K562 (cell line): ENCODE data around the gene IGFBPL1. TPM values are rescaled to one million over a fixed set of nuclear protein-coding genes. Genes with fewer than 3 reads are reported as not detected.
A peak's percentile ranks its signal among the peaks of the same experiment; 100 is the strongest.

Source experiments
- ARID3A ChIP-seq: IDR thresholded peaks from 2 replicates; pipeline ENCODE4 v1.6.1; 2012; ENCODE audit warnings: low read depth, low read length, improper control_type of control experiment, borderline replicate concordance
- CHD1 ChIP-seq: fragments of 200-600 bp; sonication (generic); IDR thresholded peaks from one replicate; pipeline ENCODE4 v1.6.1; 2012; ENCODE audit warnings: mild to moderate bottlenecking, moderate library complexity, low read length, inconsistent platforms
- L3MBTL2 ChIP-seq: fragments of 450-650 bp; IDR thresholded peaks from 2 replicates; pipeline ENCODE4 v1.6.1; 2016; ENCODE audit warnings: mild to moderate bottlenecking, moderate library complexity
- MAFF ChIP-seq: IDR thresholded peaks from 2 replicates; pipeline ENCODE4 v1.6.1; 2012; ENCODE audit warnings: low read length, improper control_type of control experiment
- MAFK ChIP-seq: IDR thresholded peaks from 2 replicates; pipeline ENCODE4 v1.6.1; 2011; ENCODE audit warnings: low read length, improper control_type of control experiment
- MAZ ChIP-seq, 2 experiments: fragments of 450-650 bp in 1 of 2; sonication (generic) in 1 of 2; formaldehyde crosslinking; IDR thresholded peaks in 1 of 2; conservative IDR thresholded peaks in 1 of 2; 2 replicates each; pipeline versions ENCODE4 v1.4.0 to v1.5.0; 2020; ENCODE audit warnings: mild to moderate bottlenecking in 1 of 2, missing genetic modification reagents in 1 of 2
- MCM2 ChIP-seq: fragments of 450-650 bp; IDR thresholded peaks from 2 replicates; pipeline ENCODE4 v1.6.1; 2017; ENCODE audit warnings: low read depth, mild to moderate bottlenecking
- PYGO2 ChIP-seq: fragments of 450-650 bp; IDR thresholded peaks from 2 replicates; pipeline ENCODE4 v1.6.1; 2016; ENCODE audit warnings: mild to moderate bottlenecking, missing genetic modification characterization, moderate library complexity, missing compliant biosample characterization
- SMAD3 ChIP-seq: fragments of 450-650 bp; formaldehyde crosslinking; conservative IDR thresholded peaks from 2 replicates; pipeline ENCODE4 v1.4.0; 2020; ENCODE audit warnings: mild to moderate bottlenecking
- SOX6 ChIP-seq: fragments of 450-650 bp; IDR thresholded peaks from 2 replicates; pipeline ENCODE4 v1.6.1; 2014; ENCODE audit warnings: mild to moderate bottlenecking
- TBP ChIP-seq: optimal IDR thresholded peaks from 2 replicates; pipeline ENCODE3; 2011; ENCODE audit warnings: low read depth, low read length, improper control_type of control experiment
- ZNF24 ChIP-seq: fragments of 450-650 bp; IDR thresholded peaks from 2 replicates; pipeline ENCODE4 v1.6.1; 2016
- ZNF75A ChIP-seq: fragments of 450-650 bp; formaldehyde crosslinking; IDR thresholded peaks from 2 replicates; pipeline ENCODE4 v1.4.0; 2020; ENCODE audit warnings: mild to moderate bottlenecking
- ZNF766 ChIP-seq: fragments of 200-800 bp; sonication (Bioruptor generic); conservative IDR thresholded peaks from 2 replicates; pipeline ENCODE4 v1.6.1; 2016; ENCODE audit warnings: missing genetic modification characterization, missing compliant biosample characterization
- polyA plus RNA-seq, 8 experiments: library from polyadenylated mRNA; depleted of rRNA in 4 of 8; stranded (reverse) in 5 of 8; unstranded in 3 of 8; fragments of >200 nt; fragmentation: Nextera tagmentation in 2 of 8; fragmentation: Illumina TruSeq in 1 of 8; extraction: Ambion mirVana in 2 of 8; extraction: Trizol in 1 of 8; gene quantifications; 2 replicates each; pipeline versions ENCODE4 v1.2.1 to v1.2.3, GENCODE V29; 2011 to 2014; ENCODE audit warnings: inconsistent platforms in 1 of 8, missing spikeins in 1 of 8
- total RNA-seq, 7 experiments: library from RNA; depleted of rRNA in 6 of 7; stranded (reverse); fragments of >200 nt in 6 of 7; fragmentation: Illumina TruSeq in 2 of 7; extraction: Trizol in 2 of 7; gene quantifications; 2 replicates each; pipeline versions ENCODE4 v1.2.1 to v1.2.3, GENCODE V29; 2011 to 2021; ENCODE audit warnings: low replicate concordance in 1 of 7

The IGFBPL1 gene
- total and polyA plus RNA-seq, 9 of the 15 experiments (the other 6 are each of a cell fraction or from before 2014, with no cell fraction given) = not detected

- TF ChIP-seq SMAD3 (CRISPR knock-in tag) = 0 out of 2 replicates have a peak, but pooled peaks have one; percentile 53
- peak; percentile 84 for TF ChIP-seq SOX6
- peak; percentile 87 for TF ChIP-seq MAFF
- TF ChIP-seq L3MBTL2 = peak; percentile 94
- TF ChIP-seq MCM2 = no peak
- TF ChIP-seq ZNF75A (CRISPR knock-in tag) = no peak
- no peak for TF ChIP-seq ARID3A
- TF ChIP-seq ZNF24 = no peak
- peak in 1 of 2 experiments; percentile 34; a peak in 2 of 4 replicates for TF ChIP-seq MAZ (CRISPR knock-in tag; conservative IDR thresholded peaks at IDR 0.05 in 1 of 2, IDR thresholded peaks at IDR 0.05 in 1 of 2)
- peak; percentile 61; the same call in 1 of the 2 replicates for TF ChIP-seq PYGO2 (tag)
- peak; percentile 78; the same call in 1 of the 2 replicates for TF ChIP-seq ZNF766
- TF ChIP-seq TBP = no peak
- no peak for TF ChIP-seq CHD1
- TF ChIP-seq MAFK = peak; percentile 84
- TF ChIP-seq, all 486 proteins: peak for 70
These were observed 43.3 kb downstream of the IGFBPL1 start (continued) for GRCh38 chr9:38380872-38381534.
